C4-2B (cell line): ENCODE results near the gene KCTD8.

Experiments
- H3K27ac ChIP-seq: fragments of 450-650 bp; 2 replicates; pipeline ENCODE4 v1.5.1; 2017
- ZFX ChIP-seq: fragments of 450-650 bp; IDR thresholded peaks from 2 replicates; pipeline ENCODE4 v1.6.1; 2017
- TF ChIP-seq, protein P1 (sequence below): fragments of 450-650 bp; conservative IDR thresholded peaks from 2 replicates; pipeline ENCODE4 v1.5.1; 2017; ENCODE audit warnings: mild to moderate bottlenecking

KCTD8 gene

GRCh38 chr4:44257461-44257860 is 191.1 kb downstream of the KCTD8 start:
- TF ChIP-seq ZFX: no peak
- TF ChIP-seq, protein P1, sequence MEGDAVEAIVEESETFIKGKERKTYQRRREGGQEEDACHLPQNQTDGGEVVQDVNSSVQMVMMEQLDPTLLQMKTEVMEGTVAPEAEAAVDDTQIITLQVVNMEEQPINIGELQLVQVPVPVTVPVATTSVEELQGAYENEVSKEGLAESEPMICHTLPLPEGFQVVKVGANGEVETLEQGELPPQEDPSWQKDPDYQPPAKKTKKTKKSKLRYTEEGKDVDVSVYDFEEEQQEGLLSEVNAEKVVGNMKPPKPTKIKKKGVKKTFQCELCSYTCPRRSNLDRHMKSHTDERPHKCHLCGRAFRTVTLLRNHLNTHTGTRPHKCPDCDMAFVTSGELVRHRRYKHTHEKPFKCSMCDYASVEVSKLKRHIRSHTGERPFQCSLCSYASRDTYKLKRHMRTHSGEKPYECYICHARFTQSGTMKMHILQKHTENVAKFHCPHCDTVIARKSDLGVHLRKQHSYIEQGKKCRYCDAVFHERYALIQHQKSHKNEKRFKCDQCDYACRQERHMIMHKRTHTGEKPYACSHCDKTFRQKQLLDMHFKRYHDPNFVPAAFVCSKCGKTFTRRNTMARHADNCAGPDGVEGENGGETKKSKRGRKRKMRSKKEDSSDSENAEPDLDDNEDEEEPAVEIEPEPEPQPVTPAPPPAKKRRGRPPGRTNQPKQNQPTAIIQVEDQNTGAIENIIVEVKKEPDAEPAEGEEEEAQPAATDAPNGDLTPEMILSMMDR: no peak
- H3K27ac ChIP-seq: no peak overlapping the region

GRCh38 chr4:44256414-44256813 is 192.2 kb downstream of the KCTD8 start:
- TF ChIP-seq, protein P1: no peak
- TF ChIP-seq ZFX: no peak
- H3K27ac ChIP-seq: no peak overlapping the region

- no peak overlapping the region for H3K27ac ChIP-seq
- TF ChIP-seq ZFX: no peak
- TF ChIP-seq, protein P1: no peak
Observed at GRCh38 chr4:44237643-44238042, 211.0 kb downstream of the KCTD8 start.

DNA sequence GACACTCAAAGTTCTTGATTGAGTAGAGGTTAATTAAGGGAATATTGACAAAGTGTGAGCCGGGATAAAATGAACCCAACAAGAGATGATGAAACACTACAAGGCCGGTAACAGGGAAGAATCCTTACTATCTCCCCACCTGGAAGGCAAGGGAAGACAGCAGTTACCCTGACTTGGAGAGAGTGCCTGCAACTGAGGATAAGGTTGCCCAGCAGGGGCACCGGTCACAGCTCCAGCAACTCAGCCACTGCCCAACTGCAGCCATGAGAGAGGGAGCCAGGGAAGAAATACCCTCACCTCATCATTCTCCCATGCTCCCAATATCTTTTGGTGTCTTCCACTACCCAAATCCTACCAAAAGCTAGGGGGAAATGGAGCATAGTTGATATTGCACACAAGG is 212.7 kb downstream of the KCTD8 start:
- H3K27ac ChIP-seq: no peak overlapping the region
- no peak for TF ChIP-seq ZFX
- TF ChIP-seq, protein P1: no peak

- TF ChIP-seq, protein P1: no peak
- TF ChIP-seq ZFX: no peak
- no peak overlapping the region for H3K27ac ChIP-seq
Observed at GRCh38 chr4:44232262-44232661, 216.3 kb downstream of the KCTD8 start.

DNA sequence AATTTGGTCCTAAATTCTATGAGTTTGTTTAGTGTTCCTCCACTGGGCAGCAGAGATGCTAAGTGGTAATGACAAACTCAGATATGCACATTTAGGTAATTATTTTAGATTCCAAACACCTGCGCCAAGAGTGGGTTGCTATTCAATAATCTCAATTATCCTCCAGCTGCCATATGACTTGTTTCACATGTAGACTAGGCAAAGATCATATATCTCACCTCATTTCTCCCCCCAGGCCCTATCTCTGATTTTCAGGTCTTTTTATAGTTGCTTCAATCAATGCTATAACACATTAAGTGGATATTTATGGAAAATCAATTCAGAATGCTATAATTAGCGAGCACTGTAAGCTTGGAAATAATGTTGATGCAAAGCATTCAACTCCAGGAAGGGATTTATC is 217.6 kb downstream of the KCTD8 start:
- no peak overlapping the region for H3K27ac ChIP-seq
- TF ChIP-seq, protein P1: no peak

DNA sequence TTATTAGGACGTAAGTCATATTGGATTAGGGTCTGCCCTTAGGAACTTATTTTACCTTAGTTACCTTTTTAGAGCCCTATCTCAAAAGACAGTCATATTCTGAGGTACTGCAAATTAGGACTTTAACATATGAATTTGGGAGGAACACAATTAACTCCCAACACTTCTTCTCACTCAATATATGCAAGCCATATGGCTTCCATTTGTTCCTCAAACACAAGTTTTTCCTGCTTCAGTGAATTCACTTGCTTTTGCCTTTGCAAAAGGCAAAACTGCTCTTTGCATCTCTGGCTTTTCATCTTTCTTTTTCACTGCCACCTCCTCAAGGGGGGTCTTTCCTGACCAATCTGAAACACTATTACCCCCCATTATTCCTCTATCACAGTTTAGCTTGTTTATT is 220.3 kb downstream of the KCTD8 start:
- H3K27ac ChIP-seq: no peak overlapping the region
- TF ChIP-seq, protein P1: no peak
- no peak for TF ChIP-seq ZFX
